Gastroesophageal sphincter (tissue), 4 donors: ENCODE data around the gene CD300E. TPM values are rescaled to one million over a fixed set of nuclear protein-coding genes. Genes with fewer than 3 reads are reported as not detected.

ENCODE experiments used
- ATAC-seq: fragments of 150-250 bp; one replicate; pipeline ENCODE4 v1.9.1; 2016; ENCODE audit warnings: mild to moderate bottlenecking, moderate library complexity
- H3K27ac ChIP-seq, 4 donors: fragments of 200-600 bp; sonication (generic) in 3 of 4; 1 replicate in 3 of 4; 2 replicates in 1 of 4; pipeline ENCODE4 v1.5.1; 2016 to 2019
- H3K27me3 ChIP-seq: fragments of 200-600 bp; sonication (generic); one replicate; pipeline ENCODE4 v1.5.1; 2019
- H3K36me3 ChIP-seq, 2 donors: fragments of 200-600 bp; sonication (generic); one replicate each; pipeline ENCODE4 v1.5.1; 2019; ENCODE audit warnings: control low read depth in 1 of 2
- H3K4me1 ChIP-seq, 3 donors: fragments of 200-600 bp; sonication (generic); 1 replicate in 2 of 3; 2 replicates in 1 of 3; pipeline ENCODE4 v1.5.1; 2016 to 2019; ENCODE audit warnings: control low read depth in 2 of 3
- H3K4me3 ChIP-seq, 2 donors: fragments of 200-600 bp; sonication (generic); one replicate each; pipeline ENCODE4 v1.5.1; 2019; ENCODE audit warnings: mild to moderate bottlenecking in 1 of 2, moderate library complexity in 1 of 2
- H3K9me3 ChIP-seq, 3 donors: fragments of 200-600 bp; sonication (generic); one replicate each; pipeline ENCODE4 v1.5.1; 2017 to 2019; ENCODE audit warnings: control low read depth in 2 of 3
- CTCF ChIP-seq, 4 experiments: fragments of 200-600 bp in 2 of 4; fragments of 450-650 bp in 2 of 4; sonication (generic) in 1 of 4; IDR thresholded peaks; one replicate each; pipeline ENCODE4 v1.5.1; 2017 to 2019; ENCODE audit warnings: antibody characterized with exemption in 4 of 4, mild to moderate bottlenecking in 2 of 4, moderate library complexity in 2 of 4
- EP300 ChIP-seq: sonication (generic); formaldehyde crosslinking; IDR thresholded peaks from one replicate; pipeline ENCODE4 v1.6.1; 2017; ENCODE audit warnings: antibody characterized with exemption, mild to moderate bottlenecking
- POLR2A ChIP-seq, 2 donors: fragments of 450-650 bp; IDR thresholded peaks; one replicate each; pipeline ENCODE4 v1.6.1; 2017; ENCODE audit warnings: antibody characterized with exemption in 2 of 2, mild to moderate bottlenecking in 2 of 2, moderate library complexity in 1 of 2
- POLR2AphosphoS5 ChIP-seq: sonication (generic); formaldehyde crosslinking; IDR thresholded peaks from one replicate; pipeline ENCODE4 v1.6.1; 2017; ENCODE audit warnings: antibody characterized with exemption
- WGBS, 2 donors: methylation state at CpG; one replicate each; pipeline ENCODE4 v1.1.5; 2018; ENCODE audit warnings: low coverage in 1 of 2; 5-methylcytosine and 5-hydroxymethylcytosine counted together
- total RNA-seq, 4 donors: library from RNA; depleted of rRNA; stranded (reverse); fragments of >200 nt; gene quantifications; one replicate each; pipeline ENCODE4 v1.1.0, GENCODE V29; 2016

The CD300E gene
- total RNA-seq, 4 donors from 2014 or later, result 0.16 to 3.9 (median 0.41) TPM

GRCh38 chr17:74591503-74591902 lies 32.0 kb downstream of the CD300E start:
- no peak overlapping the region for H3K27ac ChIP-seq
- no peaks in the 10 kb centered on the region for H3K36me3 ChIP-seq
- H3K4me1 ChIP-seq, result no peaks in the 10 kb centered on the region
- H3K4me3 ChIP-seq, result no peak overlapping the region
- H3K27me3 ChIP-seq, result peaks cover 29% of the 10 kb centered on the region
- TF ChIP-seq CTCF (IDR thresholded peaks at IDR 0.05) (no peak), POLR2A (IDR thresholded peaks at IDR 0.05) (no peak), POLR2AphosphoS5 (no peak), EP300 (no peak)
- ATAC-seq, result no peak
- WGBS, 2 donors, result 55 to 81% methylated on average over 1 of the region's 1 CpG
- peaks cover 0 to 8% (median 0%) of the 10 kb centered on the region in 3 donors for H3K9me3 ChIP-seq

- no peak for ATAC-seq
- TF ChIP-seq POLR2A (IDR thresholded peaks at IDR 0.05) (no peak), POLR2AphosphoS5 (no peak), EP300 (no peak), CTCF (IDR thresholded peaks at IDR 0.05) (no peak)
- no peak overlapping the region for H3K4me3 ChIP-seq
- H3K36me3 ChIP-seq, result no peaks in the 10 kb centered on the region
- WGBS, 2 donors, result 57 to 77% methylated on average over 3 to 4 of the region's 5 CpGs
- no peaks in the 10 kb centered on the region for H3K4me1 ChIP-seq
- H3K9me3 ChIP-seq, result peaks cover 0 to 8% (median 0%) of the 10 kb centered on the region in 3 donors
- H3K27ac ChIP-seq, result no peak overlapping the region
- peaks cover 5% of the 10 kb centered on the region for H3K27me3 ChIP-seq
These were observed 37.8 kb downstream of the CD300E start for GRCh38 chr17:74585711-74586110.

GRCh38 chr17:74584292-74585060 lies 39.1 kb downstream of the CD300E start:
- WGBS, 2 donors, result 66 to 87% methylated on average over 3 to 10 of the region's 14 CpGs
- Histone ChIP-seq H3K4me1 (no peaks in the 10 kb centered on the region), H3K27ac (no peak overlapping the region), H3K9me3 (peaks cover 0 to 2% (median 0%) of the 10 kb centered on the region in 3 donors), H3K27me3 (peaks cover 1% of the 10 kb centered on the region), H3K4me3 (no peak overlapping the region), H3K36me3 (no peaks in the 10 kb centered on the region)
- ATAC-seq, result no peak
- TF ChIP-seq POLR2AphosphoS5 (no peak), EP300 (no peak), POLR2A (IDR thresholded peaks at IDR 0.05) (no peak), CTCF (IDR thresholded peaks at IDR 0.05) (no peak)

GRCh38 chr17:74582633-74583032 lies 40.9 kb downstream of the CD300E start:
- H3K9me3 ChIP-seq, result no peaks in the 10 kb centered on the region
- TF ChIP-seq POLR2A (IDR thresholded peaks at IDR 0.05) (no peak), EP300 (no peak), CTCF (IDR thresholded peaks at IDR 0.05) (no peak), POLR2AphosphoS5 (no peak)
- H3K27ac ChIP-seq, result no peak overlapping the region
- H3K36me3 ChIP-seq, result no peaks in the 10 kb centered on the region
- H3K27me3 ChIP-seq, result peaks cover 3% of the 10 kb centered on the region
- 55 to 80% methylated on average over 9 to 10 of the region's 10 CpGs for WGBS, 2 donors
- H3K4me1 ChIP-seq, result no peaks in the 10 kb centered on the region
- no peak overlapping the region for H3K4me3 ChIP-seq
- ATAC-seq, result no peak

- H3K4me3 ChIP-seq, result no peak overlapping the region
- H3K27ac ChIP-seq, result no peak overlapping the region
- no peaks in the 10 kb centered on the region for H3K36me3 ChIP-seq
- 71 to 80% methylated on average over 1 to 5 of the region's 7 CpGs for WGBS, 2 donors
- H3K4me1 ChIP-seq, result no peaks in the 10 kb centered on the region
- TF ChIP-seq EP300 (no peak), POLR2A (IDR thresholded peaks at IDR 0.05) (no peak), CTCF (IDR thresholded peaks at IDR 0.05) (no peak), POLR2AphosphoS5 (no peak)
- peaks cover 9% of the 10 kb centered on the region for H3K27me3 ChIP-seq
- ATAC-seq, result no peak
- no peaks in the 10 kb centered on the region for H3K9me3 ChIP-seq
These were observed 43.6 kb downstream of the CD300E start for GRCh38 chr17:74579900-74580299.
